Loucy (cell line): ENCODE data around the gene IRF7.
"Not testable (repeated sequence)": the region's sequence is repeated elsewhere in the genome, so short reads cannot be mapped to it uniquely, and the experiment has no call there.

ENCODE experiments used
- H2AFZ ChIP-seq: fragments of 200-600 bp; sonication (generic); 2 replicates; pipeline ENCODE4 v1.6.0; 2016; ENCODE audit warnings: antibody characterized with exemption, mild to moderate bottlenecking, low read length, moderate library complexity
- H3F3A ChIP-seq: fragments of 200-600 bp; 2 replicates; pipeline ENCODE4 v1.6.0; 2016; ENCODE audit warnings: antibody characterized with exemption, low read depth, mild to moderate bottlenecking
- H3K27me3 ChIP-seq: fragments of 200-600 bp; sonication (generic); 2 replicates; pipeline ENCODE4 v1.6.1; 2014; ENCODE audit warnings: low read length, mild to moderate bottlenecking; ENCODE audit not compliant: insufficient read depth, poor library complexity, severe bottlenecking
- H3K36me3 ChIP-seq: fragments of 200-600 bp; sonication (generic); 2 replicates; pipeline ENCODE4 v1.6.1; 2016; ENCODE audit warnings: low read length; ENCODE audit not compliant: insufficient read depth
- H3K4me1 ChIP-seq: fragments of 200-600 bp; sonication (generic); 2 replicates; pipeline ENCODE4 v1.5.1; 2014; ENCODE audit warnings: low read length, mild to moderate bottlenecking; ENCODE audit not compliant: insufficient read depth, poor library complexity, severe bottlenecking
- H3K4me2 ChIP-seq: fragments of 200-600 bp; sonication (generic); 2 replicates; pipeline ENCODE4 v1.6.0; 2014; ENCODE audit warnings: antibody characterized with exemption, low read length, low read depth, mild to moderate bottlenecking; ENCODE audit not compliant: poor library complexity, severe bottlenecking
- H3K4me3 ChIP-seq: fragments of 200-600 bp; sonication (generic); 2 replicates; pipeline ENCODE4 v1.5.1; 2014; ENCODE audit warnings: low read length, mild to moderate bottlenecking, mixed read lengths; ENCODE audit not compliant: poor library complexity, severe bottlenecking
- H3K79me2 ChIP-seq: fragments of 200-600 bp; sonication (generic); 2 replicates; pipeline ENCODE4 v1.6.1; 2014; ENCODE audit warnings: low read length; ENCODE audit not compliant: insufficient read depth
- H3K9ac ChIP-seq: fragments of 200-600 bp; sonication (generic); 2 replicates; pipeline ENCODE4 v1.6.0; 2014; ENCODE audit warnings: mild to moderate bottlenecking, low read depth, low read length, moderate library complexity; ENCODE audit not compliant: poor library complexity, severe bottlenecking
- H3K9me2 ChIP-seq: fragments of 200-600 bp; sonication (generic); replicated peaks from 2 replicates; pipeline ENCODE4 v1.6.1; 2016; ENCODE audit warnings: low read depth, low read length, mixed read lengths
- H3K9me3 ChIP-seq: fragments of 200-600 bp; sonication (generic); 2 replicates; pipeline ENCODE4 v1.6.1; 2014; ENCODE audit warnings: mild to moderate bottlenecking, antibody characterized with exemption, low read length, low read depth; ENCODE audit not compliant: insufficient read depth
- H4K20me1 ChIP-seq: fragments of 200-600 bp; sonication (generic); 2 replicates; pipeline ENCODE4 v1.6.0; 2014; ENCODE audit warnings: antibody characterized with exemption, low read length, mild to moderate bottlenecking; ENCODE audit not compliant: insufficient read depth, poor library complexity, severe bottlenecking
- EZH2phosphoT487 ChIP-seq: fragments of 200-600 bp; IDR thresholded peaks from 2 replicates; pipeline ENCODE4 v1.6.1; 2018; ENCODE audit warnings: antibody characterized with exemption, mild to moderate bottlenecking, moderate library complexity, borderline replicate concordance
- TF ChIP-seq, protein P1 (sequence below): fragments of 200-600 bp; sonication (generic); conservative IDR thresholded peaks from 2 replicates; pipeline ENCODE4 v1.5.1; 2014; ENCODE audit warnings: mild to moderate bottlenecking, antibody characterized with exemption, low read length

IRF7 gene

DNA sequence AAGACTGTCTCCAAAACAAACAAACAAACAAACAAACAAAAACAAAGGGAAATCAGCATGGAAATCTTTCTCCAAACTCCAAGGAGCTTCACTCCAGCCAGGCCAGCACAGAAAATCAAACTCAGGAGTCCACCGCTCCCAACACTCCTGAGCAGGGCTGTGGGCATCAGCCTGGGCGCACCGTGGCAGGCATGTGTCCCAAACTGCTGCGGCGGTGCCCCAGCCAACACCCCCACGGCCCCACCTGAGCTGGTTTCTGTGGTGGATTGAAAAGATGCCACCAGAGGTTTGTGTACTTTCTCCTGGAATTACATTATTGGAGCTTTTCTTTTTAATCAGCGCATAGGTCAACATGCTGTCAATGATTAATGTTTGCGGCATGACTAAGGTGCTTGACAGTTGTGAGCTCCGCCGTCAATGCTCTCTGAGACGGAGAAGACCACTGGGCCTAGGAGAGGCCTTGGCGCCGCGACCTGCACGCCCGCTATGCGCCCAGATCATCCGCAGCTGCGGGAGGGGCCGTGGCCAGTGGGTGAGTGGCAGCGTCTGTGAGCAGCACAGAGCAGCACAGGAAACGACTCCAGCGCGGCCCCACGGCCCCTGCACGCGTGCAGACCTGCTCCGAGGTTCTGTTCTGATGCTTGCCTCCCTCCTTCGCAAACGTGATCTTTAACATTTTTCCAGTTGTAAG lies 39.4 kb upstream of the IRF7 start:
- Histone ChIP-seq H3K9me3 (no peaks in the 10 kb centered on the region), H2AFZ (no peak overlapping the region), H3K79me2 (no peaks in the 10 kb centered on the region), H3K4me1 (no peaks in the 10 kb centered on the region), H3K4me2 (no peak overlapping the region), H3K9me2 (no peaks in the 10 kb centered on the region), H4K20me1 (no peaks in the 10 kb centered on the region), H3K36me3 (peaks cover 53% of the 10 kb centered on the region; the same call in 1 of the 2 replicates), H3F3A (no peaks in the 10 kb centered on the region), H3K9ac (no peak overlapping the region), H3K27me3 (no peaks in the 10 kb centered on the region), H3K4me3 (no peak overlapping the region)
- TF ChIP-seq, protein P1, sequence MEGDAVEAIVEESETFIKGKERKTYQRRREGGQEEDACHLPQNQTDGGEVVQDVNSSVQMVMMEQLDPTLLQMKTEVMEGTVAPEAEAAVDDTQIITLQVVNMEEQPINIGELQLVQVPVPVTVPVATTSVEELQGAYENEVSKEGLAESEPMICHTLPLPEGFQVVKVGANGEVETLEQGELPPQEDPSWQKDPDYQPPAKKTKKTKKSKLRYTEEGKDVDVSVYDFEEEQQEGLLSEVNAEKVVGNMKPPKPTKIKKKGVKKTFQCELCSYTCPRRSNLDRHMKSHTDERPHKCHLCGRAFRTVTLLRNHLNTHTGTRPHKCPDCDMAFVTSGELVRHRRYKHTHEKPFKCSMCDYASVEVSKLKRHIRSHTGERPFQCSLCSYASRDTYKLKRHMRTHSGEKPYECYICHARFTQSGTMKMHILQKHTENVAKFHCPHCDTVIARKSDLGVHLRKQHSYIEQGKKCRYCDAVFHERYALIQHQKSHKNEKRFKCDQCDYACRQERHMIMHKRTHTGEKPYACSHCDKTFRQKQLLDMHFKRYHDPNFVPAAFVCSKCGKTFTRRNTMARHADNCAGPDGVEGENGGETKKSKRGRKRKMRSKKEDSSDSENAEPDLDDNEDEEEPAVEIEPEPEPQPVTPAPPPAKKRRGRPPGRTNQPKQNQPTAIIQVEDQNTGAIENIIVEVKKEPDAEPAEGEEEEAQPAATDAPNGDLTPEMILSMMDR = no peak
- TF ChIP-seq EZH2phosphoT487 = no peak

DNA sequence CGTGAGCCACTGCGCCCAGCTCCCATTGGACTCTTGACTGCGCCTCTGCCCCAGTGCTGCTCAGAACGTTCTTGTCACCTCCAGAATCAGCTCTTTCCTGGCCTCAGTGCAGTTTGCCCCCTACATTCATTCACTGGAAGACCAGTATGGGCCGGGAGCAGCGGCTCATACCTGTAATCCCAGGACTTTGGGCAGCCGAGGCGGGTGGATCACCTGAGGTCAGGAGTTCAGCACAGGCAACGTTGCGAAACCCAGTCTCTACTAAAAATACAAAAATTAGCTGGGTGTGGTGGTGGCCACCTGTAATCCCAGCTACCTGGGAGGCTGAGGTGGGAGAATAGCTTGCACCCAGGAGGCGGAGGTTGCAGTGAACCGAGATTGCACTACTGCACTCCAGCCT lies 38.7 kb upstream of the IRF7 start:
- not testable (repeated sequence) for H3F3A ChIP-seq, H3K27me3 ChIP-seq, H2AFZ ChIP-seq, H3K4me2 ChIP-seq, H4K20me1 ChIP-seq, H3K9me3 ChIP-seq, H3K4me1 ChIP-seq, H3K4me3 ChIP-seq, H3K9me2 ChIP-seq, H3K9ac ChIP-seq, H3K79me2 ChIP-seq
- H3K36me3 ChIP-seq = peaks cover 51% of the 10 kb centered on the region; the same call in 1 of the 2 replicates

DNA sequence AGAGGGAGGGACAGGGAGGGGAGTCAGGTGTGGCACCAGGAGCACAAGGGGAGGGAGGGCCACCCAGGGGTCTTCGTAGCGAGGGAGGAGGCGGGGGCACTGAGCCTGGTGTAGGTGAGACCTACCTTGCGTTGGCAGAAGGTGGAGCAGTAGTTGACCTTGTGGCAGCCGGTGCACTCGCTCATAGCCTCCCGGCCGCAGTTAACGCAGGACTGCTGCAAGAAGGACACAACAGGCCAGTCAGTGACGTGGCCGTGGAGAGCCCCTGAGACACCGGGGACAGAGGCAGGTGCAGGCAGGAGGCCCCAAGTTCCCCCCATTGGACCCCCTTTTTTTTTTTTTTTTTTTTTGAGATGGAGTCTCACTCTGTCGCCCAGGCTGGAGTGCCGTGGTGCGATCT lies 38.1 kb upstream of the IRF7 start:
- H3K79me2 ChIP-seq = no peaks in the 10 kb centered on the region
- H3K4me1 ChIP-seq = no peaks in the 10 kb centered on the region
- TF ChIP-seq, protein P1 = no peak
- no peak for TF ChIP-seq EZH2phosphoT487
- H4K20me1 ChIP-seq = no peaks in the 10 kb centered on the region
- no peak overlapping the region for H3K4me2 ChIP-seq
- H3F3A ChIP-seq = no peaks in the 10 kb centered on the region
- peaks cover 48% of the 10 kb centered on the region; the same call in 1 of the 2 replicates for H3K36me3 ChIP-seq
- H2AFZ ChIP-seq = no peak overlapping the region
- H3K9ac ChIP-seq = no peak overlapping the region
- H3K27me3 ChIP-seq = no peaks in the 10 kb centered on the region
- H3K9me3 ChIP-seq = no peaks in the 10 kb centered on the region
- no peaks in the 10 kb centered on the region for H3K9me2 ChIP-seq
- no peak overlapping the region for H3K4me3 ChIP-seq

DNA sequence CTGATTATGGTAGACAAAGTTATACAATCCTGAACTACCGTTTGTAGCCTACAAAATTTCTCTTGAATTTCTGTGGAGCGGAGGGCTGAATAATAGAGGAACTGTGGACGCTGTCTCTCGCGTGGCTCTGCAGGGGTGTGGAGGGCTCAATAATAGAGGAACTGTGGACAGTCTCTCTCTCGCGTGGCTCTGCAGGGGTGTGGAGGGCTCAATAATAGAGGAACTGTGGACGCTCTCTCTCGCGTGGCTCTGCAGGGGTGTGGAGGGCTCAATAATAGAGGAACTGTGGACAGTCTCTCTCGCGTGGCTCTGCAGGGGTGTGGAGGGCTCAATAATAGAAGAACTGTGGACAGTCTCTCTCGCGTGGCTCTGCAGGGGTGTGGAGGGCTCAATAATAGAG lies 37.4 kb upstream of the IRF7 start:
- H3K4me1 ChIP-seq, H2AFZ ChIP-seq, H3K4me2 ChIP-seq, H3K9me3 ChIP-seq, H3F3A ChIP-seq, H3K9me2 ChIP-seq, H3K79me2 ChIP-seq, H3K9ac ChIP-seq, H3K27me3 ChIP-seq, H4K20me1 ChIP-seq, H3K4me3 ChIP-seq: not testable (repeated sequence)
- H3K36me3 ChIP-seq = peaks cover 43% of the 10 kb centered on the region; the same call in 1 of the 2 replicates
